ENCODE results near the gene MYH9.

Gene MYH9

DNA sequence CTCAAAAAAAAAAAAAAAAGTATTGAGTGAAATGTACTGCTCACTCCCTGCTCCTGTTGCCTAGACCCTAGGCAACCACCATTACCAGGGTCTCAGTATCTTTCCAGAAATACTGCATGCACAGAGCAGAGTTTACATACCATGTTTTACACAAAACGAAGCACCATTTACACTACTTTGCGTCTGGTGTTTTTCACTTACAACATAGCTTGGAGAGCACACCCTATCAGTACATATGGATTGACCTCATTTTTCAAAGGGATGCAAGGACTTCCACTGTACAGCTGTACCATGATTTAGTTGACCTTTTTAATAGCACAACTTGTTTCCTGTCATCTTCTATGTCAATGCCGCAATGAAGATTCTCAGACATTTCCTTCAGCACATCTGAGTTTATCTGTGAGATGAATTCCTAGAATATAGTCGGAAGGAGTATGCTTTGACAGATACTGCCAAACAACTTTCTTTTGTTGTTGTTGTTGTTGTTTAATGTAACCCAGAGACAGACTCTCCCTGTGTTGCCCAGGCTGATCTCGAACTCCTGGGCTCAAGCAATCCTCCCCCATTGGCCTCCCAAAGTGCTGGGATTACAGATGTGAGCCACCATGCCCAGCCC, 6.1 kb downstream of the MYH9 start:
- no peak overlapping the region for H3K4me3 ChIP-seq (replicated peaks; ENCODE audit: low read depth, low read length)
- TF ChIP-seq, protein P1, sequence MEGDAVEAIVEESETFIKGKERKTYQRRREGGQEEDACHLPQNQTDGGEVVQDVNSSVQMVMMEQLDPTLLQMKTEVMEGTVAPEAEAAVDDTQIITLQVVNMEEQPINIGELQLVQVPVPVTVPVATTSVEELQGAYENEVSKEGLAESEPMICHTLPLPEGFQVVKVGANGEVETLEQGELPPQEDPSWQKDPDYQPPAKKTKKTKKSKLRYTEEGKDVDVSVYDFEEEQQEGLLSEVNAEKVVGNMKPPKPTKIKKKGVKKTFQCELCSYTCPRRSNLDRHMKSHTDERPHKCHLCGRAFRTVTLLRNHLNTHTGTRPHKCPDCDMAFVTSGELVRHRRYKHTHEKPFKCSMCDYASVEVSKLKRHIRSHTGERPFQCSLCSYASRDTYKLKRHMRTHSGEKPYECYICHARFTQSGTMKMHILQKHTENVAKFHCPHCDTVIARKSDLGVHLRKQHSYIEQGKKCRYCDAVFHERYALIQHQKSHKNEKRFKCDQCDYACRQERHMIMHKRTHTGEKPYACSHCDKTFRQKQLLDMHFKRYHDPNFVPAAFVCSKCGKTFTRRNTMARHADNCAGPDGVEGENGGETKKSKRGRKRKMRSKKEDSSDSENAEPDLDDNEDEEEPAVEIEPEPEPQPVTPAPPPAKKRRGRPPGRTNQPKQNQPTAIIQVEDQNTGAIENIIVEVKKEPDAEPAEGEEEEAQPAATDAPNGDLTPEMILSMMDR (IDR thresholded peaks at IDR 0.05; ENCODE audit: low read depth, low read length, missing control alignments) = no peak
- DNase-seq (ENCODE audit: extremely low read depth, low read depth) = no peak

DNA sequence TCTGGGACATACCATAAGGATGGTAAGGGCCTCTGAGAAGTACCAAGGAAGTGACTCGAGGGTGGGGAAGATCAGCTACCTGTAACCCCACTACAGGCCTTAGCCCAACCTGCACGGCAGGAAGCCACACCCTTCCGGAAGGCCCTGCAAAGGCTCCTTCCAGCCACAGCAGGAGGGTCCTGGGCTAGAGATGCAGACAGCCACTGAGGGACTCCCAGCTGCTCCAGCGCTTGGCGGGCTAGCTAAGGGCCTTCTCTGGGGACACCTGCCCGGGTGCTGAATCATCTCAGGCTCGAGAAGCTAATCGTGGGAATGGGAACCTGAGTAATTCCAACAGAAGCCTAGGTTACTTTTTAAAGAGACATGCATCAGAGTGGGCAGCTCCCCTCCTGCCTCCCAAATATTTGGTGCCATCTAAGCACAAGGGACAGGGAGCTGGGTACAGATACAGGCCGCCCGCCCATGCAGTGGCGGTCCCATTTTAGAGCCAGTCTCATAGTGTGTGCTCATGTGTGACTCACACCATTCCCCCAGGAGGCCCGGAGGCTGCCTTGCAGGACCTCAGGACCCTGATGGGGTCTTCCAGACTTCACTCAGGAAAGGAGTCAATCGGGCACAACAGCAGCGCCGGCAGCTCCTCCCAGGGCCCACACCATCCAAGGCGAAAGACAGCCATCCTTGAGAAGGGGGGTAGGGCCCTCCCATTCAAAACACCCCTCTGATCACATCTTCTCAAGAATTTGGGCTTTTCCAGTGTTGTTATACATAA, 8.0 kb downstream of the MYH9 start:
- DNase-seq (ENCODE audit: extremely low read depth, low read depth) = no peak
- TF ChIP-seq, protein P1 (IDR thresholded peaks at IDR 0.05; ENCODE audit: low read depth, low read length, missing control alignments) = no peak
- H3K4me3 ChIP-seq (replicated peaks; ENCODE audit: low read depth, low read length) = no peak overlapping the region

DNA sequence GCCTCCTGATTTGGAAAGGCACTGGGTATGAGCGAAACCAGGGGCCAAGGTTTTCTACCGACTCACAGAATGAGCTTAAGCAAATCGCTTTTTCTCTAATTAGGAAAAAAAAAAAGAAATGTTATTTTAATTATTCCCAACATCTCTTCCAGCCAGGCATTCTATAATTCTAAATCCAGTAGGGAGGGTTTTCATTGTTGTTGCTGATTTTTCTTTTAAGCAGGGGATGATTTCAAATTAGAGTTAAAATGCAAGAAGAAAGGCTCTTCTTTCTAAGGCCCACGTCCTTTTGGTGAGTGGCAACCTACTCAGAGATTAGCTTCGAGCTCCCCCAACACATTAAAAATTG, 8.9 kb downstream of the MYH9 start:
- TF ChIP-seq, protein P1 (IDR thresholded peaks at IDR 0.05; ENCODE audit: low read depth, low read length, missing control alignments) = no peak
- no peak overlapping the region for H3K4me3 ChIP-seq (replicated peaks; ENCODE audit: low read depth, low read length)
- DNase-seq (ENCODE audit: extremely low read depth, low read depth) = no peak

DNA sequence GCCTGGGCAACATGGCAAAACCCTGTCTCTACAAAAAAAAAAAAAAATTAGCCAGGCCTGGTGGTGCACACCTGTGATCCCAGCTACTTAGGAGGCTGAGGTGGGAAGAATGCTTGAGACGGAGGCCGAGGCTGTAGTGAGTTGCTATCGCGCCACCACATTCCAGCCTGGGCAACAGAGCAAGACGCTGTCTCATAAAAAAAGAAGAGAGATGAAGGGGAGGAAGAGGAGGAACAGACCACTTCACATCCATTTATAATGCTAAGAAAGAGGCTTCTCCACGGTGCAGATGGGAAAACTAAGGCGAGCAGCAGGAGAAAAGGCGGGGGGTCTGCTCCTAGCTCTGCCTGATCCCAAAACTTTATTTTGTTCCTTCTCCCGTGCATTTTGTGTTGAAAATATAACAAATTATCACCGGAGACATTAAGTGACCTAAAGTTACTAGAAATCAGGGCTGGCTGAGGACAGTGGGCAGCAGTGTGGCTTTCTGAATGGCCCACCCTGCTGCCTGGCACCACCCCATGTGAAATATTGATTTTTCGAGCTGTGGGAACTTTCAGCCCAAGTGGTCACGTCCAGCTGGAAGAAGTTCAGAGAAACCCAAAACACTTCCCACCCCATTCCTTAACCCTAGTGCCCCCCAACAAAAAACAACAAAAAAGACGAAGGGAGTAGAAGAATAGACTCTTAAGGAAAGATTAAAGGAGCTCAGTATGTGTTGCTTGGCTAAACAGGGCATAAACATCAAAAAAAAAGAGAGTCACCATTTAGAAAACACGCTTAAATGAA, 9.5 kb downstream of the MYH9 start:
- TF ChIP-seq, protein P1 (IDR thresholded peaks at IDR 0.05; ENCODE audit: low read depth, low read length, missing control alignments) = no peak
- no peak overlapping the region for H3K4me3 ChIP-seq (replicated peaks; ENCODE audit: low read depth, low read length)
- DNase-seq (ENCODE audit: extremely low read depth, low read depth) = no peak

DNA sequence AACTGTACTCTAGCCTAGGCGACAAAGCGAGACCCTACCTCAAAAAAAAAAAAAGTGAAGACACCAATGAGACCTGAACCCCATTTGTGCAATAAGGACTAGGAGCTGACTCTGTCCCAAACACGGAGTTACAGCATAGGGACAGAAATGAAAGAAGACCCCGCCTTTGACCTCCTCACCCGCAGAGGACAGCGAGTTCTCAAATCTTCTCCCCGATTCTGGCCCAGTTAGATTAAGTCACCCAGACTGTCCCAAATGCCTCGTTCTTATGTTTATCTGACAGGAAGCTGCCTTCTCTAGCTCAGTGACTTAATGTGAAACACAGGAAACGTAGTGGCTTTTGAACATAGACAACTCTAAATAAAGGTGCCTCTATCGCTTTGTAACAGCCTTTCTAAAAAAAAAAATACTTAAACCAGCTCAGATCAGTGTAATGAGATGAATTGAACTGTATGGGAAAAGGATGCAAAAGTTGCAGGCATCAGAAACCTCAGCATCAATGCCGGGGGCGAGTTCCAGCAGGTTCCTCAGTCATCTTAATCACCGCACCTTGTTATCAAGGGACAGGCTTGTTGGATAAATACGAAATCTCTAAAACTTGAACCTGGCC, 10.6 kb downstream of the MYH9 start:
- no peak for DNase-seq (ENCODE audit: extremely low read depth, low read depth)
- H3K4me3 ChIP-seq (replicated peaks; ENCODE audit: low read depth, low read length) = no peak overlapping the region
- TF ChIP-seq, protein P1 (IDR thresholded peaks at IDR 0.05; ENCODE audit: low read depth, low read length, missing control alignments) = no peak

DNA sequence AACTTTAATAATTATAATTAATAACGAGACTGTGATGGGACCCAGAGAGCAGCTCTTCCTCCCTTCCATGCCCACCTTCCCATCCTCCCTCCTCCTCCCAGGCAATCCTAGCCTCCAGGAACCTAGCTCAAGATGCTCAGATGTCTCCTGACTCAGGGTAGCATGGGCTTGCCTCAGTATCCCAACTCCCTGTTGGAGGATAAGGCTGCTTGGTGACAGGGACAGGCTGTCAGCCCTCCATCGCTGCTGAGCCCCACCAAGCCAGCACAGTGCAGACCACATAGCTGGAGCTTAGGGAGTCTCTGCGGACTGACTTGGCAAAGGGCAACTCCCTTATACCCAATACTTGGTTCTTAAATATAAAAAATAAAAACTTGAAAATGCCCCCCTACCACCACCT, 11.5 kb downstream of the MYH9 start:
- H3K4me3 ChIP-seq (replicated peaks; ENCODE audit: low read depth, low read length) = no peak overlapping the region
- TF ChIP-seq, protein P1 (IDR thresholded peaks at IDR 0.05; ENCODE audit: low read depth, low read length, missing control alignments) = no peak
- DNase-seq (ENCODE audit: extremely low read depth, low read depth) = no peak
